RWPE2 (cell line): ENCODE measurements around the gene HSPB9.

Experiments used
- ATAC-seq: fragments of 200-7000 bp; cut with Tn5 transposase; 3 replicates; pipeline ENCODE4 v1.9.1; 2021; ENCODE audit warnings: low read depth
- DNase-seq: peaks from one replicate; pipeline ENCODE4 v3.0.0-alpha.2; 2020; ENCODE audit warnings: low spot score
- H3K27ac ChIP-seq: fragments of 450-650 bp; 2 replicates; pipeline ENCODE4 v1.5.1; 2017; ENCODE audit warnings: mild to moderate bottlenecking; ENCODE audit not compliant: poor library complexity, severe bottlenecking
- H3K27me3 ChIP-seq: fragments of 250-450 bp; sonication (Bioruptor Pico); 2 replicates; pipeline ENCODE4 v1.5.1; 2021; ENCODE audit warnings: mild to moderate bottlenecking, moderate library complexity; ENCODE audit not compliant: insufficient read depth, poor library complexity, severe bottlenecking
- H3K36me3 ChIP-seq: fragments of 250-450 bp; sonication (Bioruptor Pico); 2 replicates; pipeline ENCODE4 v1.5.1; 2020; ENCODE audit warnings: low read depth, mild to moderate bottlenecking, moderate library complexity
- H3K4me1 ChIP-seq: fragments of 250-450 bp; sonication (Bioruptor Pico); 2 replicates; pipeline ENCODE4 v1.5.1; 2021; ENCODE audit warnings: mild to moderate bottlenecking, moderate library complexity; ENCODE audit not compliant: insufficient read depth, poor library complexity, severe bottlenecking
- H3K4me3 ChIP-seq: fragments of 250-450 bp; sonication (Bioruptor Pico); 2 replicates; pipeline ENCODE4 v1.5.1; 2021; ENCODE audit warnings: mild to moderate bottlenecking, moderate library complexity; ENCODE audit not compliant: severe bottlenecking
- H3K9me3 ChIP-seq: fragments of 250-450 bp; sonication (Bioruptor Pico); 2 replicates; pipeline ENCODE4 v1.5.1; 2021; ENCODE audit warnings: mild to moderate bottlenecking, moderate library complexity; ENCODE audit not compliant: severe bottlenecking
- TF ChIP-seq, protein P1 (sequence below): fragments of 450-650 bp; IDR thresholded peaks from one replicate; pipeline ENCODE4 v1.5.1; 2017; ENCODE audit warnings: mild to moderate bottlenecking, moderate library complexity; ENCODE audit not compliant: poor library complexity, severe bottlenecking

The HSPB9 gene

DNA sequence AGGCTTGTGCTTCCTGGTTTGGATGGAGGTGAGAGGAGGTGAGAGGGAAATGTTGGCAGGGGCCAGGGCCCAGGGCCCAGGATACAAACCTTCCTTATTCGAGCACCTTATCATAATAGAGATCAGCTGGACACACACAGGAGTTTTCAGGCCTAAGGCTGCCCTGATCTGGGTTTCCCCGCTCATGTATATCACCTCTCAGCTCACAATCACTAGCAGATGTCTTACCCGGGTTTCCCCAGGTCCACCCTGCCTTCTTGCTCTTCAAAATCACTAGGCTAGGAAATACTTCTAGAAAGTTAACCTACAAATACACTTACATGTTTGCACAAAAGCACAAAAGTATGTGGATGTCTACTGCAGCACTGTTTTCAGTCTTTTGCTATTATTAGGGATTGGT is 4.2 kb downstream of the HSPB9 start:
- TF ChIP-seq, protein P1, sequence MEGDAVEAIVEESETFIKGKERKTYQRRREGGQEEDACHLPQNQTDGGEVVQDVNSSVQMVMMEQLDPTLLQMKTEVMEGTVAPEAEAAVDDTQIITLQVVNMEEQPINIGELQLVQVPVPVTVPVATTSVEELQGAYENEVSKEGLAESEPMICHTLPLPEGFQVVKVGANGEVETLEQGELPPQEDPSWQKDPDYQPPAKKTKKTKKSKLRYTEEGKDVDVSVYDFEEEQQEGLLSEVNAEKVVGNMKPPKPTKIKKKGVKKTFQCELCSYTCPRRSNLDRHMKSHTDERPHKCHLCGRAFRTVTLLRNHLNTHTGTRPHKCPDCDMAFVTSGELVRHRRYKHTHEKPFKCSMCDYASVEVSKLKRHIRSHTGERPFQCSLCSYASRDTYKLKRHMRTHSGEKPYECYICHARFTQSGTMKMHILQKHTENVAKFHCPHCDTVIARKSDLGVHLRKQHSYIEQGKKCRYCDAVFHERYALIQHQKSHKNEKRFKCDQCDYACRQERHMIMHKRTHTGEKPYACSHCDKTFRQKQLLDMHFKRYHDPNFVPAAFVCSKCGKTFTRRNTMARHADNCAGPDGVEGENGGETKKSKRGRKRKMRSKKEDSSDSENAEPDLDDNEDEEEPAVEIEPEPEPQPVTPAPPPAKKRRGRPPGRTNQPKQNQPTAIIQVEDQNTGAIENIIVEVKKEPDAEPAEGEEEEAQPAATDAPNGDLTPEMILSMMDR: no peak
- Histone ChIP-seq H3K9me3 (no peaks in the 10 kb centered on the region), H3K36me3 (peaks cover 51% of the 10 kb centered on the region), H3K4me3 (no peak overlapping the region), H3K4me1 (no peaks in the 10 kb centered on the region), H3K27ac (no peak overlapping the region), H3K27me3 (no peaks in the 10 kb centered on the region)
- DNase-seq (no peak), ATAC-seq (no peak)

DNA sequence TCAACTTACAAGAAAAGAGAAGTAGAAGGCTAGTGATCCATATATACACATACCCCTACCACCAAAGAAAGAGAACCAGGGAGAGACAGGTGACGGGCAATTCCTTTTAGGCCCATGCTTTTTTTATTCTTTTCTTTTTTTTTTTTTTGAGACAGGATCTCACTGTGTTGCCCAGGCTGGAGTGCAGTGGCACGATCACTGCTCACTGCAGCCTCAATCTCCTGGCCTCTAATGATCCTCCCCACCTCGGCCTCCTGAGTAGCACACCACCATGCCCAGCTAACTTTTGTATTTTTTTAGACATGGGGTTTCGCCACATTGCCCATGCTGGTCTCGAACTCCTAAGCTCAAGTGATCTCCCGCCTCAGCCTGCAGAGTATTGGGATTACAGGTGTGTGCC is 4.8 kb downstream of the HSPB9 start:
- peaks cover 51% of the 10 kb centered on the region for H3K36me3 ChIP-seq
- no peak overlapping the region for H3K27ac ChIP-seq

DNA sequence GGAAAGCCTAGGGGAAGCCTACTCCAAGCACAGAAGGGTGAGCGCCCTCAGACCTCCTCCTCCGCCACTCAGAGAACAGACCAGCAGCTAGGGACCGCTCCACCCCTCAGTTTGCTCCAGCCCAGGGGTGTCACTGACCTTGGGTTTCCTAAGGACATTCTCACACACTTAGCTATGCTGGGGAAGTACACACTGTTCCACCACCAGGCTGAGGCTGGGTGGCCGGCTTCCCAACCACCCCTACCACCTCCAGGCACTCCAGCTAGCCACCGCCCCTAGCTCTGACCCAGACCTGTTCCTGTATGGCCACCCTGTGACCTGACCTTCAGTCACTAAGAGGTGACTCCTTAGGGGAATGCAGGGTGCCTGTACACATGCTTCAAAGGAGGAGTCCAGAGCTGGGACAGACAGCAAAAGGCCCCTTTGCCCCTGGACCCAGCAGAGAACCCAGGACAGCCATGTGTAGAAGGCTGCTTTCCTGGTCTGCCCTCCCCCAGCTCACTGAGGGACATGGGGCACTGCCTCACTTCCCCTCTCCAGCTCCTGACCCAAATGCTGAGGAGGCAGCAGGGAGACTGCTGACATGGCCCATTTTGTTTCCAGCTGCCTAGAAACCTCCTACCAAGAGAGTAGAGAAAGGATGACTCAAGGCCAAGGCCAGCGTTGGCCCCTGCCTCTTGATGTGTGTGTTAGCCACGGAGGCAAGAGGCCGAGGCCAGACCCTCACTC is 6.7 kb downstream of the HSPB9 start:
- TF ChIP-seq, protein P1: no peak
- ATAC-seq: no peak
- H3K36me3 ChIP-seq: peaks cover 55% of the 10 kb centered on the region

More for the DNA sequence above, 4.8 kb downstream of the HSPB9 start:
- no peaks in the 10 kb centered on the region for H3K4me1 ChIP-seq
- ATAC-seq (no peak), DNase-seq (no peak)
- H3K27me3 ChIP-seq: no peaks in the 10 kb centered on the region
- H3K4me3 ChIP-seq: no peak overlapping the region
- TF ChIP-seq, protein P1: no peak
- H3K9me3 ChIP-seq: no peaks in the 10 kb centered on the region

DNA sequence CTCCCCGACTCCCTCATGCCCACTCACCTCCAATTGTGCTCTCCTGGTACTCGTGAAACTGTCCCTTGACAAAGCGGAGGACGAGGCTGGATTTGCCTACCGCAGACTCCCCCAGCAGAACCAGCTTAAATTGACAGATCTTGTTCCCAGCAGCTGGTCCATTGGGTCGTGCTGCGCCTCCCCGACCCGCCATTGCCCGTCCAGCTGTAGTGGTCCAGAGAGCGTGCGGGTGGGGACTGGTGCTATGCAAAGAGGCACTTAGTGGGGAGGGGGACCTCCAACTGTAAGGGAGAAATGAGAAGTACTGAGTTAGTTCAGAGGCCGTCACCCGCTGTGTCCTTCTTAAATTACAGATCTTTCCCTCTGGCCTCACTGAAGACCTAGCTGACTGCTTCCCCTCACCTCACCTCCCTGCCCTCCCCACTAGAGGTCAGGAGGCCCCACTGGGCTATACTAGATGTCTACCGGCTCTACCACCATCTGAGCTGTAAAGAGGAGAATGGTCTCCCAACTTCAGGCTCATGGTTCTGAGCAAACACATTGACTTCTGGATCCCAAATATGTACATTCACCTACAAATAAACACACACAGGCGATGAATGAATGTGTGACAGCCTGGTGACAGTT is 7.8 kb downstream of the HSPB9 start:
- Histone ChIP-seq H3K4me1 (peaks cover 25% of the 10 kb centered on the region), H3K9me3 (no peaks in the 10 kb centered on the region), H3K27me3 (no peaks in the 10 kb centered on the region), H3K27ac (no peak overlapping the region), H3K36me3 (peaks cover 51% of the 10 kb centered on the region), H3K4me3 (no peak overlapping the region)
- TF ChIP-seq, protein P1: no peak
- no peak for ATAC-seq
- DNase-seq: no peak

More for the DNA sequence above, 6.7 kb downstream of the HSPB9 start:
- Histone ChIP-seq H3K4me3 (no peak overlapping the region), H3K27me3 (no peaks in the 10 kb centered on the region), H3K27ac (no peak overlapping the region), H3K4me1 (peaks cover 16% of the 10 kb centered on the region), H3K9me3 (no peaks in the 10 kb centered on the region)
- no peak for DNase-seq

DNA sequence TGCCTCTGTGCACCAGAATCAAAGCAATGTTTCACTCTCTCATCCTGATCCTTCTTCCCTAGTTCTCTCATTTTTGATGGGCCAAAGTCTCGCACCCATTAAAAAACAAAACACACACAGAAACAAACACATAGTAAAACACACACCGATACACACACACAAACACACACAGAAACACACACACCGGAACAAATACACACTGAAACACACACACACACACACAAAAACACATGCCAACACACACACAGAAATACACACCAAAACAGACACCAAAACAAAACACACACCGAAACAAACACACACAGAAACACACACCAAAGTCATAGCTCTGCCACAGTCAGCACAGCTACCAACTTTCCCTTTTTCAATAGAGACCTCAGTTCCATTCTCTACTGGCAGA is 8.6 kb downstream of the HSPB9 start:
- peaks cover 43% of the 10 kb centered on the region for H3K36me3 ChIP-seq
- ATAC-seq (no peak), DNase-seq (no peak)
- no peak overlapping the region for H3K27ac ChIP-seq
- H3K4me3 ChIP-seq: no peak overlapping the region
- H3K4me1 ChIP-seq: peaks cover 33% of the 10 kb centered on the region
- H3K27me3 ChIP-seq: no peaks in the 10 kb centered on the region
- no peaks in the 10 kb centered on the region for H3K9me3 ChIP-seq
- TF ChIP-seq, protein P1: no peak
